ENCODE measurements around the gene ENPEP.
"Not testable (repeated sequence)": the region's sequence is repeated elsewhere in the genome, so short reads cannot be mapped to it uniquely, and the experiment has no call there.

The ENPEP gene

GRCh38 chr4:110486256-110486655 lies 10.3 kb downstream of the ENPEP start:
- no peak for DNase-seq

GRCh38 chr4:110486850-110487249 lies 10.9 kb downstream of the ENPEP start:
- DNase-seq, result not testable (repeated sequence)

- no peak for DNase-seq
These were observed 11.9 kb downstream of the ENPEP start for GRCh38 chr4:110487873-110488272.

- DNase-seq, result no peak
These were observed 14.1 kb downstream of the ENPEP start for GRCh38 chr4:110489901-110490508.

- DNase-seq, result no peak
These were observed 16.6 kb downstream of the ENPEP start for GRCh38 chr4:110492522-110492921.

- no peak for DNase-seq
These were observed 17.6 kb downstream of the ENPEP start for GRCh38 chr4:110493520-110493919.

- no peak for DNase-seq
These were observed 22.5 kb downstream of the ENPEP start for GRCh38 chr4:110498420-110498819.

GRCh38 chr4:110499126-110499525 lies 23.2 kb downstream of the ENPEP start:
- DNase-seq, result no peak

GRCh38 chr4:110501826-110502225 lies 25.9 kb downstream of the ENPEP start:
- no peak for DNase-seq

GRCh38 chr4:110503270-110504083 lies 27.5 kb downstream of the ENPEP start:
- no peak for DNase-seq

- no peak for DNase-seq
These were observed 28.1 kb downstream of the ENPEP start for GRCh38 chr4:110504084-110504435.

- DNase-seq, result no peak
These were observed 29.5 kb downstream of the ENPEP start for GRCh38 chr4:110505440-110505839.

GRCh38 chr4:110508827-110509710 lies 33.1 kb downstream of the ENPEP start:
- DNase-seq, result no peak

GRCh38 chr4:110510277-110510676 lies 34.3 kb downstream of the ENPEP start:
- no peak for DNase-seq

- DNase-seq, result no peak
These were observed 35.1 kb downstream of the ENPEP start for GRCh38 chr4:110510955-110511544.

- no peak for DNase-seq
These were observed 36.9 kb downstream of the ENPEP start for GRCh38 chr4:110512901-110513300.

- DNase-seq, result no peak
These were observed 39.0 kb downstream of the ENPEP start for GRCh38 chr4:110514889-110515479.

- no peak for DNase-seq
These were observed 39.7 kb downstream of the ENPEP start for GRCh38 chr4:110515676-110516075.

- peak; percentile 88 for DNase-seq
These were observed 40.4 kb downstream of the ENPEP start for GRCh38 chr4:110516106-110516922.

- DNase-seq, result no peak
These were observed 43.0 kb downstream of the ENPEP start for GRCh38 chr4:110518889-110519490.

- DNase-seq, result no peak
These were observed 44.9 kb downstream of the ENPEP start for GRCh38 chr4:110520886-110521285.

Data from activated effector memory CD4-positive, alpha-beta T cell treated with anti-CD3 and anti-CD28 coated beads, Interleukin-2, amount 50 U/mL, for 16 hours (primary cell).